Immature natural killer cell (primary cell): ENCODE data around the gene PCP4L1. TPM values are rescaled to one million over a fixed set of nuclear protein-coding genes. Genes with fewer than 3 reads are reported as not detected.
A peak's percentile ranks its signal among the peaks of the same experiment; 100 is the strongest.
"Not testable (repeated sequence)": the region's sequence is repeated elsewhere in the genome, so short reads cannot be mapped to it uniquely, and the experiment has no call there.

Experiments used
- DNase-seq, 3 donors: peaks; one replicate each; pipeline ENCODE4 v3.0.0; 2022; ENCODE audit warnings: mixed read lengths in 1 of 3
- H3K27ac Mint-ChIP-seq, 6 donors: one replicate each; pipeline ENCODE4 v1.8.0; 2020; ENCODE audit warnings: mixed read lengths in 6 of 6, mild to moderate bottlenecking in 5 of 6, inconsistent platforms in 4 of 6, moderate library complexity in 3 of 6
- H3K27me3 Mint-ChIP-seq, 3 donors: one replicate each; pipeline ENCODE4 v1.8.0; 2020 to 2021; ENCODE audit warnings: low read depth in 3 of 3, mild to moderate bottlenecking in 3 of 3, mixed read lengths in 3 of 3, moderate library complexity in 3 of 3, inconsistent platforms in 1 of 3
- H3K36me3 Mint-ChIP-seq, 3 donors: one replicate each; pipeline ENCODE4 v1.8.0; 2020; ENCODE audit warnings: mixed read lengths in 3 of 3, inconsistent platforms in 2 of 3, mild to moderate bottlenecking in 2 of 3
- H3K4me1 Mint-ChIP-seq, 2 donors: one replicate each; pipeline ENCODE4 v1.8.0; 2020; ENCODE audit warnings: inconsistent platforms in 2 of 2, mild to moderate bottlenecking in 2 of 2, mixed read lengths in 2 of 2, moderate library complexity in 1 of 2
- H3K4me3 Mint-ChIP-seq, 5 donors: one replicate each; pipeline ENCODE4 v1.8.0; 2020; ENCODE audit warnings: mild to moderate bottlenecking in 5 of 5, mixed read lengths in 5 of 5, inconsistent platforms in 3 of 5, moderate library complexity in 3 of 5
- H3K9me3 Mint-ChIP-seq, 6 donors: one replicate each; pipeline ENCODE4 v1.8.0; 2020; ENCODE audit warnings: mild to moderate bottlenecking in 6 of 6, mixed read lengths in 6 of 6, inconsistent platforms in 4 of 6, moderate library complexity in 3 of 6
- polyA plus RNA-seq, 3 donors: library from polyadenylated mRNA; unstranded; fragments of 300-500 nt; fragmentation: Illumina TruSeq; gene quantifications; one replicate each; pipeline ENCODE4 v1.2.3, GENCODE V29; 2021

PCP4L1 gene
- polyA plus RNA-seq, 3 donors from 2014 or later, result not detected

DNA sequence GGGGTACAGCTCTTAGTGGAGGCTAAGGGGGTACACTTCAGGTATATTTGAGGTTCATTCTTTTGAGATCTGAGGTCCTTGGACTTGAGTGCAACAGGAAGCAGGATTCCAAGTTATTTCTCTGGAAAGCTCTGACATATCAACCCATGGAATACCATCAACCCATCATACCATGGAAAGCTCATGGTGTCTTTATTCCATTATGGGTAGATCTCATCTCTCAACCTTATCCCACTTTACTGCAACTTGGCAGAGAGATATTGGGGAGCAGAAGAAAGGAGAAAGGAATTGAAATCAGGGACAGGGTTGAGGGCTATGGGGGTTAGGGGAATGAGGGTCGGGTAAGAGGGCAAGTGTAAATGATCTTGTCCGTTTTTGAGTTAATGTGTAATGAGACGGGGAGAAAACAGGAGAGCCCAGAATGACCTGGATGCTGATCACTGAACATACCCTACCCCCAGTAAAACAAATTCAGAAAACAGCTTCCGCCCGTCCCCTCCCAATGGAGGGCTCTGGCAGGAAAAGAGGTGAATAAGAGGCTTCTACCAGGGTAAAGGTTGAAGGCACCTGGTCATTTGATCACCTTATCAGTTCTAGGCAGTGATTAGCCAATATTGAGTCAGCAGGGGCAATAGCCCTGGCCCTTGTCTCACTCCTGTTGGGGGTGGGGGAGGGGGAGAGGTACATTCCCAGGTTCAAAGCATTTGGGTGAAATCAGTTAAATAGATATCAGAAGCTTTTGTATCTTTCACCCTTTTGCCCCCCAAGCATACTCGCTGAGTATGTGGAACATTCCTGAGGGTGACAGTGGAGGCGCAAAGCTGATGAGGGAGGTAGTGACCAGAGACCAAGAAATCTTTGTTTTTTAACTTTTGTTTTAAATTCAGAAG is 34.5 kb upstream of the PCP4L1 start:
- no peak overlapping the region for H3K4me3 Mint-ChIP-seq
- H3K36me3 Mint-ChIP-seq, result peaks cover 8 to 33% (median 9%) of the 10 kb centered on the region in 3 donors
- H3K9me3 Mint-ChIP-seq, result no peaks in the 10 kb centered on the region
- H3K27me3 Mint-ChIP-seq, result peaks cover 0 to 5% (median 4%) of the 10 kb centered on the region in 3 donors
- DNase-seq, result no peak
- H3K27ac Mint-ChIP-seq, result peak overlapping the region in 5 of 6 donors; percentile 40 to 90 (median 62)
- H3K4me1 Mint-ChIP-seq, result peaks cover 62 to 71% of the 10 kb centered on the region in 2 donors

DNA sequence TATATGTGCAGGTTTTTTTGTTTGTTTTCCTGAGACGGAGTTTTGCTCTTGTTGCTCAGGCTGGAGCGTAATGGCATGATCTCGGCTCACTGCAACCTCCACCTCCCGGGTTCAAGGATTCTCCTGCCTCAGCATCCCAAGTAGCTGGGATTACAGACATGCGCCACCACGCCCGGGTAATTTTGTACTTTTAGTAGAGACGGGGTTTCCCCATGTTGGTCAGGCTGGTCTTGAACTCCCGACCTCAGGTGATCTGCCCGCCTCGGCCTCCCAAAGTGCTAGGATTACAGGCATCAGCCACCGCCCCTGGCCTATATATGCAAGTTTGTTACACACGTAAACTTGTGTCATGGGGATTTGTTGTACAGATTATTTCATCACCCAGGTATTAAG is 33.9 kb upstream of the PCP4L1 start:
- not testable (repeated sequence) for H3K9me3 Mint-ChIP-seq, DNase-seq, H3K27me3 Mint-ChIP-seq, H3K4me3 Mint-ChIP-seq
- peaks cover 5 to 31% (median 8%) of the 10 kb centered on the region in 3 donors for H3K36me3 Mint-ChIP-seq
- peaks cover 56 to 65% of the 10 kb centered on the region in 2 donors for H3K4me1 Mint-ChIP-seq
- H3K27ac Mint-ChIP-seq, result peak overlapping the region in 3 of 6 donors; percentile 79 to 91 (median 90)

DNA sequence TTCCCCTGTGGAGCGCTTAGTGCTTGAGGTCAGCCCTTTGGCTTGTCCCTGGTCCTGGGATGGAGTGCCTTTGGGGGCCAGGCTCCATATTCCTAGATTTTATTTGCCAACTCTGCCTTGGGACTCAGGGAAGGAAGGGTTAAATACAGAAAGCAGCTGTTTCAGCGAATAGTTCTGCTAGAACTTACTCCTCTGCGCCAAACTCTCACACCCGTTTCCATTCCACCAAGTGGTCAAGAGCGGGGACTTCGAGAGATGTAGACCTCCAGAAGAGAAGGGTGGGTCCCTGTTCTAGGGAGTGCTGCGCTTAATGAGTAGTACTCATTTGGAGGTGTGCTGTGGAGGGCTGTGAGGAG is 33.4 kb upstream of the PCP4L1 start:
- DNase-seq, result no peak
- Mint-ChIP-seq H3K27me3 (peaks cover 0 to 6% (median 4%) of the 10 kb centered on the region in 3 donors), H3K9me3 (no peaks in the 10 kb centered on the region), H3K4me3 (peak overlapping the region in 4 of 5 donors; percentile 94 to 98 (median 98)), H3K27ac (peak overlapping the region; percentile 77 to 94 (median 90)), H3K4me1 (peaks cover 51 to 60% of the 10 kb centered on the region in 2 donors), H3K36me3 (peaks cover 0 to 26% (median 7%) of the 10 kb centered on the region in 3 donors)

DNA sequence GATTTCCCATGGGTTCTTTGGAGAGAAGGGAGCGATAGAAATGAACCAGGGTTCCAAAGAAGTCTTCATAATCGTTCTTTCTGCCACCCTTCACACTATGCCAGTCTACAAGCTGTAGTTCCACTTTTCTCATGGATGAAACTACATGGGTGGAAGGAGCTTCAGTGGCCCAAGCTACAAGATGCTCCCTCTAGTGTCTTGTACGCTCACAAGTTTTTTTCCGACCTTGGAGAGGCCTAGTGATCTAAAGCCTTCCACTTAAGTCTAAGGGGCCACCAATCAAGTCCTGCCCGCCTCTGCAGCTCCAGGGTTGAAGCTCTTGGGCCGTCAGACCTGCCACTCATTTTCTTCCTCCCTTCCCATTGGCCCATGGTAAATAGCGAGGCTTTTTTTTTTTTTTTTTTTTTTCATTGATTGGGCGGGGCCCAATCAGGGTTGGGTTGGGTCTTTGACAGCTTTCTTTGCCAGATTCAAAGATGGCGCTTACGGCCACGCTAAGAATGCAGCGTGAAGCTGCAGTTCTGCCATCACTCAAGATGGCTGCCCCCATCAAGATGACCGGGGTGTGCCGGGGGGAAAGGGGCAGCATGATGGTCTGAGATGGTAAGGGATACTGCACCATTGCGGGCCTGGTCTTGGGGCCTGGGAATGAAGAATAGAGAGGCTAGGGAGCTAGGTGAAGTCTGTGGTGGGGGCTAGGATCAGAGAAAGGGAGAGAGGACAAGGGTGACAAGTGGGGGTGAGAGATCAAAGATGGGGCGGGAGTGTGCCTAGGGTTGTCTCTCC is 32.8 kb upstream of the PCP4L1 start, which contains the start of gene TOMM40L:
TOMM40L (plus strand) TSS at position 527 of the 786 bp plus-strand sequence. CDS start 430 bp downstream, outside the sequence.
- peak; percentile 89 to 92 (median 91) for DNase-seq
- Mint-ChIP-seq H3K4me1 (peaks cover 51 to 55% of the 10 kb centered on the region in 2 donors), H3K9me3 (no peaks in the 10 kb centered on the region), H3K4me3 (peak within 1 kb of the TSS; percentile 85 to 98 (median 97)), H3K36me3 (peaks cover 0 to 23% (median 8%) of the 10 kb centered on the region in 3 donors), H3K27ac (peak within 1 kb of the TSS; percentile 77 to 94 (median 90)), H3K27me3 (peaks cover 0 to 6% (median 4%) of the 10 kb centered on the region in 3 donors)

DNA sequence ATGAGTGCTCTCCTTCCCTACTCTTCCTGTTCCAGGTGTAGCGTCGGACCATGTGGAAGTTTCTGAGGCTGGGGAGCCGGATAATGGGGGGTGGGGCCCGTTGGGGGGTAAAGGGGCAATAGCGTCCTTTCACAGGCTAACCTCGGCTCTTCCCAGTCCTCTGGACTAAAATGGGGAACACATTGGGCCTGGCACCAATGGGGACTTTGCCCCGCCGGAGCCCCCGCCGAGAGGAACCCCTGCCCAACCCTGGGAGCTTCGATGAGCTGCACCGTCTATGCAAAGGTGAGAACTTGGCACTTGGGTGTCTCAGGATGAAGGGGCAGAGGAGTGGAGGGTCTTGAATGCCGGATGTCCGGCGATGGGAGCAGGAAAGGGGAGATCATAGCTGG is 32.2 kb upstream of the PCP4L1 start:
- Mint-ChIP-seq H3K27me3 (peaks cover 0 to 6% (median 4%) of the 10 kb centered on the region in 3 donors), H3K4me3 (peak overlapping the region; percentile 85 to 98 (median 97)), H3K36me3 (peaks cover 0 to 22% (median 8%) of the 10 kb centered on the region in 3 donors), H3K4me1 (peaks cover 50 to 53% of the 10 kb centered on the region in 2 donors), H3K9me3 (no peaks in the 10 kb centered on the region), H3K27ac (peak overlapping the region; percentile 77 to 94 (median 90))
- no peak for DNase-seq

DNA sequence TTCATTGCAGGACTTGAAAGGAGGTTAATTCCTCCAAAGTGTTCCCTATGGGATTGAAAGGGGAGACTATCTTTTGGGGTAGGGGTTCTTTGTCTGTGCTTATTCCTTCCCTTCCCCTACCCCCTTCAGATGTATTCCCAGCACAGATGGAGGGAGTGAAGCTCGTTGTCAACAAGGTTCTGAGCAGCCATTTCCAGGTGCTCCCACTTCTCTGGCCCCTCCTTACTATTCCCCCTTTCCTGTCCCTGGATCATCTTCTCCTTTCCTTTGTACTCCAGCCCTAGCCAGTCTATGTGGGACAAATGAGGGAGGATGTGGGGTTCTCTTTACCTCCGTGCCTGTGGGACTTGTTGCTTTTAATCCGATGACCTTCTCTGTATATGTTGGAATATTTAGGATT is 31.8 kb upstream of the PCP4L1 start:
- Mint-ChIP-seq H3K27ac (peak overlapping the region in 5 of 6 donors; percentile 47 to 79 (median 56)), H3K4me3 (peak overlapping the region; percentile 78 to 98 (median 94)), H3K4me1 (peaks cover 49 to 53% of the 10 kb centered on the region in 2 donors), H3K36me3 (peaks cover 0 to 22% (median 8%) of the 10 kb centered on the region in 3 donors), H3K27me3 (peaks cover 0 to 6% (median 4%) of the 10 kb centered on the region in 3 donors), H3K9me3 (no peaks in the 10 kb centered on the region)
- DNase-seq, result no peak

DNA sequence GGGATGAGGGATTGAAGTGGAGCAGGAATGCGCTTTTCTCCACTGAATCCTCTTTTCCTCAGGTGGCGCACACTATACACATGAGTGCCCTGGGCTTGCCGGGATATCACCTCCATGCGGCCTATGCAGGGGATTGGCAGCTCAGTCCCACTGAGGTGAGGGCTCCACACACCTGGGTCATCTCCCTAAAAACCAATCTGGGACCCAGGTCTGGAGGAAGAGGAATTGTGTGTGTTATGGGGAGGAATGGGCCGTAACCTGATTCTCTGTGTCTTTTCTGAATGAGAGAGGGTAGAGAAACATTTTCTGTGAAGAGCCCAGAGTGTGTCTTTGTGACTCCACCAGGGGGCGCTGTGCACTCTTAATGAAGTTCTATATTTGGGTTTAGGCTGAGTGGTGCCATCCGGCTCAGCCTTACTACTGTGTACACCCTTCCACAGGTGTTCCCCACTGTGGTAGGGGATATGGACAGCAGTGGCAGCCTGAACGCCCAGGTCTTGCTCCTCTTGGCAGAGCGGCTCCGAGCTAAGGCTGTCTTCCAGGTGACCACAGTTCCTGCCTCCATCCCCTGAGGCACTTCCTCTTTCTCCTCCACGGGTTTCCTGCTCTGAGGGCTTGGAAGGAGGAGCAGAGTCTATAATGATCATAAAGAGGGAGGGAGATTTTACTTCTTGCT is 31.2 kb upstream of the PCP4L1 start:
- Mint-ChIP-seq H3K27me3 (peaks cover 0 to 6% (median 4%) of the 10 kb centered on the region in 3 donors), H3K9me3 (no peaks in the 10 kb centered on the region), H3K27ac (peak overlapping the region; percentile 51 to 79 (median 64)), H3K4me3 (peak overlapping the region; percentile 78 to 98 (median 94)), H3K4me1 (peaks cover 47 to 53% of the 10 kb centered on the region in 2 donors), H3K36me3 (peaks cover 0 to 22% (median 8%) of the 10 kb centered on the region in 3 donors)
- peak; percentile 75 to 81 (median 75) for DNase-seq

DNA sequence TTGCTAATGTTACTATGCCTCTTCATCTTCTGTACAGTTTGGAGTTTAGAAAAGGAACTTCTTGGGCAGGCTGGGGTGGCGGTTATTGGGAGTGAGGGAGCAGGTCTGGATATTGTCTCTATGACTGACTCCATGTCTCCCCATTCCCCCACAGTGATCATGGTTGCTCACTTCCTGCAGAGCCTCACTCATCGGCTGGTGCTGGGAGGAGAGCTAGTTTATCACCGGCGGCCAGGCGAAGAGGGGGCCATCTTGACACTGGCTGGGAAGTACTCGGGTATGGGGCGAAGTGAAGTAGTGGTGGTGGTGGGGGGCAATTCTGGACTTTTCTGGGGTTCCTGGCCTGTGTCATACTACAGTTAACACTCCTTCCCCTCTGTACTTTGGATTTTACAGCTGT is 30.5 kb upstream of the PCP4L1 start:
- Mint-ChIP-seq H3K27me3 (peaks cover 0 to 6% (median 3%) of the 10 kb centered on the region in 3 donors), H3K9me3 (no peaks in the 10 kb centered on the region), H3K4me1 (peaks cover 42 to 49% of the 10 kb centered on the region in 2 donors), H3K36me3 (peaks cover 0 to 19% (median 8%) of the 10 kb centered on the region in 3 donors), H3K4me3 (peak overlapping the region in 3 of 5 donors; percentile 52 to 98 (median 94)), H3K27ac (peak overlapping the region in 5 of 6 donors; percentile 22 to 85 (median 73))
- DNase-seq, result no peak

DNA sequence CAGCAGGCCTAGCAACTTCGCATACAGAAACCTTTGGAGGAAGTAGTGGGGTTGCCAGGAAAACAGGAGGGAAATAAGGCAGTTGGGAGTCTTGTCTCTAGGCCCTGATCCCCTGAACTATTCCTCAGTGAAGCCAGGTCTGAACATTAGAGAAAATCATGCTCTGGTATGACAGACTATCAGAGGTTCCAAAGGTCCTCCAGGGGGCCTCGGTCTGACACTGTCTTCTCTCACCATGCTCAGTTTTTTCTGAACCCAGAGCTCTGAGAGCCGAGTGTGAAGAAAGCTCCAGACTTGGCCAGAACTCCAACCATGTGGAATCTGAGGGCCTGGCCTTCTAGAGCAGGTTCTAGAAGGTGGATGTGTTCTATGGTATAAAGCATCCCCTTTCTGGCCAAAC is 28.6 kb upstream of the PCP4L1 start:
- no peak for DNase-seq
- Mint-ChIP-seq H3K27me3 (peaks cover 2 to 6% (median 3%) of the 10 kb centered on the region in 3 donors), H3K9me3 (no peaks in the 10 kb centered on the region), H3K4me1 (peaks cover 35 to 39% of the 10 kb centered on the region in 2 donors), H3K36me3 (peaks cover 0 to 19% (median 8%) of the 10 kb centered on the region in 3 donors), H3K4me3 (no peak overlapping the region), H3K27ac (no peak overlapping the region)

DNA sequence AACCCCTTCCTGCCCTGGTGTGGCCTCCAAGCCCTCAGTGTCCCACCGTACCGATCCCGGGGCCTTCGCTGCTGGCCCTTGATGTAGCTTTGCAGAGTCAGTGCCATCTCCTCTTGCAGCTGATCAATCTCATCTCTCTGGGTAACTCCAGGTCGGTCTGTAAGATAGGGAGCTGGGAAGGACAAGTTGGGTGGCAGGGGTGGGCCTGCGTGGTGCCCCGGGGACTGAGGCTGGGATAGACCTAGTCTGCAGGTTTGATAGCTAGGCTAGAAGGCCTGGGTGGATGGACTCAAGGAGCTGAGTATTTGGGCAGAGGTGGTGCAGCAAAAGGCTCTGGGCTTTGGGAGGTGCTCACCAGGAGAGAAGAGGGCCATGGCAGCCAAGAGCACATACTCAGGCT is 27.8 kb upstream of the PCP4L1 start:
- Mint-ChIP-seq H3K27me3 (peaks cover 2 to 4% (median 3%) of the 10 kb centered on the region in 3 donors), H3K9me3 (no peaks in the 10 kb centered on the region), H3K36me3 (peaks cover 0 to 19% (median 8%) of the 10 kb centered on the region in 3 donors), H3K27ac (peak overlapping the region in 2 of 6 donors; percentile 10 to 28), H3K4me1 (peaks cover 27 to 30% of the 10 kb centered on the region in 2 donors), H3K4me3 (no peak overlapping the region)
- no peak for DNase-seq

DNA sequence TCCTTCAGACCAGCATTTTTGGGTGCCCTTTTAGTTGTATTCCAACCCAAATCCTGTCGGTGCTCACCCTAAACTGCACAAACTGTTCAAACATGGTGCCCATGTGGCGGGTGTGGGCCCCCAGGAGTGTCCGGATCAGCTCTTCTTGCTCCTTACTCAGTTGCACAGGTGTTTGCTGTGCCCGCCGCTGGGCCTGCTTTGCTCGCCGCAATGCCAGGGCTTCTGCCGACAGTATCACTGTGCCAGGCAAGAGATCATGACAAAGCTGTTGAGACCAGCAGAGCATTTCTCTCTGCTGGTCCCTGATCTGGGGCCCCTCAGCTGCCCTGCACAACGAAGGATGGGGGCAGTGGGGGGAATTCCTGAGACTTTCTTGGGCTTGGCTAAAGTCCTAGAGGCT is 25.4 kb upstream of the PCP4L1 start:
- Mint-ChIP-seq H3K4me3 (no peak overlapping the region), H3K27ac (no peak overlapping the region), H3K27me3 (peaks cover 0 to 4% (median 4%) of the 10 kb centered on the region in 3 donors), H3K36me3 (peaks cover 0 to 13% (median 8%) of the 10 kb centered on the region in 3 donors), H3K9me3 (no peaks in the 10 kb centered on the region), H3K4me1 (peaks cover 4 to 7% of the 10 kb centered on the region in 2 donors)
- DNase-seq, result no peak

DNA sequence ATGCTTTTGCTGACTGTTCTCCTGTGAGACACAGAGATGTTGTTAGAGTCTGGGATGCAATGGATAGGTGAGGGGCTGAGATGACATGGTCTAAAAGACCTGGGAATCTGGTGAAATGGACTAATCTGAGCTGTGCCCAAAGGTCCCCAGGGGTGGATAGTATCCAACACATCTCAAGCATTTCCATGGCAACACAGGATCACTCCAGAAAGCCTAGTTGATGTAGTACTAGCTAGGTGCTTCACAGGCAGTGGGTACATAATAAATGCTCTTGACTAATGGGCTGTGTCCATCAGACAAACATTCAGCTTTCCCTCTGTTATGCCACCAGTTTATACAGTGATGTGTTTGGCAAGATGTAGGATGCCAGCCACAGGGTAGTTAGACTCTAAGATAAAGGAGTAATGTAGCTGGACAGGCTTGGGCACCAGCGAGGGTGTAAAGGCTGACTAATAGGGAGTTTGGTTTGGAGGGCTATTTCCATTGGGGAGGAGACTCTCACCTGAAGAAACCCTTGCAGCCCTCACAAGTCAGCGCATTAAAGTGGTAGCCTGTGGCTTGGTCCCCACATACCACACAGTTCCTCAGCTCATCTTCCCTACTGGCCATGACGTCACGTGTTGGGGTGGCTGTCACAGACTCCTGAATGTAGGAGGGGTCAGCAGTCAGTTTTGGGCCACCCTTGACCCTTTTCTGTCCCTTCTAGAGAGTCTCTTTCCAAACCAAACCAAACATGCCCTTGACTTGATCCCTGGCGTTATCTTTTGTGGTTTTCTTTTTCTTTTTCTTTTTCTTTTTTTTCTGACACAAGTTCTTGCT is 22.4 kb upstream of the PCP4L1 start:
- no peak overlapping the region for H3K27ac Mint-ChIP-seq

More for the DNA sequence above, 22.4 kb upstream of the PCP4L1 start:
- DNase-seq, result no peak
- H3K9me3 Mint-ChIP-seq, result no peaks in the 10 kb centered on the region
- no peak overlapping the region for H3K4me3 Mint-ChIP-seq
- peaks cover 0 to 10% (median 3%) of the 10 kb centered on the region in 3 donors for H3K27me3 Mint-ChIP-seq
- no peaks in the 10 kb centered on the region for H3K4me1 Mint-ChIP-seq
- no peaks in the 10 kb centered on the region for H3K36me3 Mint-ChIP-seq
